ENCODE results near the gene FLT3.
"Not testable (repeated sequence)": the region's sequence is repeated elsewhere in the genome, so short reads cannot be mapped to it uniquely, and the experiment has no call there.

FLT3 gene

DNA sequence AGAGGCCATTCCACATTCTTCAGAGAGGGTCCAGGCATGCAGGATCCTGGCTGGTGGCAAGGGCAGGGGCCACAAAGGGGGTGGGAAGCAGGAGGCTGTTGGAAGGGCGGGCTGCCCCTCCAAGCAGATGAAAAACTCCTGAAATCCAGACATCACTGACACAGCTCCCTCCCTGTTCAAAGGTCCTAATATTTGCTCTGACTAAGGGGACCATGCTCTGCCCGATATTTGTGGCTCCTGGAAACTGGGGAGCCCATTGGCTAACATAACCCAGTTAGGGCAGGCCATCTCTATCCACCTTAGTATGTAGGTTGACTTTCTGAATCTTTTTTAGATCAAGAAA is 127.9 kb downstream of the FLT3 start:
- DNase-seq (ENCODE audit: low read depth), result no peak

GRCh38 chr13:27971776-27972477 is 128.4 kb downstream of the FLT3 start:
- no peak for DNase-seq (ENCODE audit: low read depth)

GRCh38 chr13:27971236-27971645 is 129.1 kb downstream of the FLT3 start:
- DNase-seq (ENCODE audit: low read depth), result no peak

DNA sequence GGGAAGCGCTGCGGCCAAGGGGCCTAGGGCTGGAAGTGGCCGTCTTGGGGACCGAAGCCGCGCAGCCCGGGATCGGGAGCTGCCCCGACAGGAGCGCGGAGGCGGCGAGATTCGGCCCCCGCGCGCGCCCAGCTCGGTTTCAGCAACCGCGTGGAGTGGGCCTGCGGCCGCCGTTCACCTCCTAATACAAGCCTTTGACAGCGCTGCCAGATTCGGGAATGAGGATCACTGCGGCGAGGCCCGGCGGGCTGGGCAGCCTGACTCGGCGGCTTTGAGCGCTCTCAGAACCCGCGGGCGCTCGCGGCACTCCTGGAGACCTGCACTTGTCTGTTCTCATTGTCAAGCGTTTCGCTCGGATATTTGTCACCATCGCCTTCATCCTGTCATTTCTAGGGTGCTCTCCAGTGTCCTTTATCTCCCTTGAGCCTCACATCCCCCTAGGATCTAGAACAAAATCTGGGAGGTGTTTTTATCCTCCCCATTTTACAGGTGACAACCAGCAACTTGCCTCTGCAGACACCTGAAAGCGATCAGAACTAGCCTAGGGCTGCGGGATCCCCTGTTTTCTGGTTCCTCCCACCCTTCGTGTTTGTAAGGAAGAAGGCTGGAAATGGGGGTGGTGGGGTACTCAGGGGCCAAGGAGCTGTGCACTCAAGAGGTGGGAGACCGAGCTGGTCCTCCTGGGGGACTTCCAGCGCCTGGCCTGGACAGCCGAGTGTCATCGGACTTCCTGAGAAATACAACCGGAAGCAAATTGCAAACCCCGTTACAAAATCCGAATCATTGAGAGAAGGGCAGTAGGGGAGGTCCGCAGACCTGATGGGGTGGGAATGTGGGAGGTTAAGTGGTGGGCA is 129.8 kb downstream of the FLT3 start:
- DNase-seq (ENCODE audit: low read depth), result no peak

- DNase-seq (ENCODE audit: low read depth), result no peak
Measured at GRCh38 chr13:27969866-27970229, 130.5 kb downstream of the FLT3 start.

DNA sequence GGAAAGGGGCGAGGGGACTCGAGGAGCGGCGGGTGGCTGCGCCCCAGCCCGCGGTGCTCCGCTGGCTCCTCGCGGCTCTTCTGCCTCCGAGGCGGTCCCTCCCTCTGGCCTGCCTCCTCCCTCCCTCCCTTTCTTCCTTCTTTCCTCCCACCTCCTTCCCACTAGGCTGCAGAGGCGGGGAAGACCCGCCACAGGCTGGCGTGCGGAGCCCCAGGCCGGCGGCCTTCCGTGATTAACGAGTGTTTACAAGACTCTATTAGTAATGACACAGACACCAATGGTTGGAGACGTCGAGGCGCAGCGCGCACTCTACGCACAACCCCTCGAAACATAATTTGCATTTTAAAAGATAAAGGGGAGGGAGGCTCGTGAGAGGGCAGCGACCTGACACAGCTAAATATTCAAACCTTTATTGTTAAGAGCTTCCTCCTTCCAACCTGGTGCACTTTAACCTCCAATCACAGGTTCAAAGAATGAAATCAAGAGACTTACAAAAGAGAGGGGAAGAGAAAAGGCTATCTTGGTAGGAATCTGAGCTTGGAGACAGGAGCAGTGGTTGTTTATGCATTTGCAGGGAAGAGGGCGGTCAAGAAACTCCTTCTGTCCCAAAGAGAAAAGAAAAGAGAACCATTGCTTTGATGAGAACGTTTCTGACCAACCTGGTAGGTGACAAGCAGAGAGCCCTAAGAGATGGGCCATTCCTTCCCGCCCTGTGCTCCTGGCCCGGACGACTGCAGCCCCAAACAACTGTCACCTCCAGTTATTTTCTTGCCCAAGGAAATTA is 131.1 kb downstream of the FLT3 start, which contains the start of gene CDX2:
CDX2 (minus strand) TSS at position 234 of the 784 bp plus-strand sequence. CDS start 309 bp downstream, outside the sequence.
- DNase-seq (ENCODE audit: low read depth), result no peak

GRCh38 chr13:27968316-27969081 is 131.9 kb downstream of the FLT3 start:
- DNase-seq (ENCODE audit: low read depth), result no peak

- DNase-seq (ENCODE audit: low read depth), result no peak
Measured at GRCh38 chr13:27967736-27968315, 132.6 kb downstream of the FLT3 start.

- DNase-seq (ENCODE audit: low read depth), result no peak
Measured at GRCh38 chr13:27967203-27967735, 133.1 kb downstream of the FLT3 start.

DNA sequence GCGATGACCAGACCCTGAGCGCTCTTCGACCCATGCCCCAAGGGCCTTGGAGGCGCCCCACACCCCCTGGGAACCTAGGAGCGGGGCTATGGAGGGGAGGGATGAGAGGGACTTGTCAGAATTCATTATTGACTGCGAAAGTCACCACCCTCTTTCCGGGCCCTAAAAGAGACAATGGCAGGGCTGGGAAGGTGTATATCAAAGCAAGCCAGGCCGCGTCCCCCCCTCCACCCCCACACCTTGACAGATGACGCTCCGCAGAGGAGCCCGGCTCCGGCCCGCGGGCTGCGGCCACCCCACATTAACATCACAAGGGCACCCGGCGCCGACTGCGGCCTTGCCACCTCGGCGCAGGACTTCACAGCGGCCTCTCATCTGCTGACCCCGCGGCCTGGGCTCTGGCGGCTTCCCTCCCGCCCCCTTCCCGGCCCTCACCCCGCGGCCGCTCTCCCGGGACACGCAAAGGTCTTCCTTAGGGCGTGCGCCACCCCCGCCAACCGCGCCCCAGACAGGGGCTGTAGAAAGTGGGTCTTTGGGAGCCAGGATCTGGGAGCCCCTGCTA is 133.7 kb downstream of the FLT3 start:
- DNase-seq (ENCODE audit: low read depth), result no peak

DNA sequence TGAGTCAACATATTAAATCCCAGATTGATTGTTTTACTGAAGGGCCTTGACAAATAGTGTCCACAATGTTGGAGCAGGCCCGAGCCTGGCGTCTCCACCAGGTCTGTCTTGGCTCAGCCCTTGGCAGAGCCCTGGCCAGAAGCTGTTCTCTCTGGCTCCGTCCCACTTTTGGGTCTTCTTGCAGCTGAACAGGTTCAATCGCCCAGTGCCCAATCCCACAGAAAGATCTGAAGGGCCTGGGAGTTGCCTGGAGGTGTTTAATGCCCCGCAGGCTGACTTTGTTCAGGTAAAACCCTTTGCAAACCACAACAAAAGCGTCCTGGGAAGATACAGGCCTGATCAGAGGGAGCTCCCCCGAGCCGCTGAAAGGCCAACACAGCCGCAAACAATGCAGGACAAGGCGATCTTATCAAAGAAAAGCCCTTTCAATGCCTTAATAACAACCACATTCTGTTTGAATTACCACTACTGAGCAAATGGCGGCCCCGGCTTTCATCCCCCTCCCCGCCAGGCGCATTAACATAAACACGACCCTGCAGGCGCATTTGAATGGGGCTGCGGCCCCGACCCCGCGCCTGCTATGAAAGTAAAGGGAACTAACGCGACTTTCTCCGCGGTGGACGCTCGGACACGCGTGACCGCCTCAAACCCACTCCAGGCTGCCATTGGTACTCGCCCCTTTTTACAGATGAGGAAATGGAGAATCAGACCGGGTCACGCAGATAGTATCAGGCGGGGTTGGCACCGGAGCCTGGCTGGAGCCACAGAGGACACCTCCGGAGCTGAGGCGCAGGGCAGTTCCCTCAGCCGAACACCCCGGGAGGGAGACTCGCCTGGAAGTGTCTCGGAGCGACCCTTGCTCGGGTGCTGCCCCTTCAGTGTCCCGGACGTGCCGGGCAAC is 134.4 kb downstream of the FLT3 start:
- DNase-seq (ENCODE audit: low read depth), result no peak

GRCh38 chr13:27965343-27965739 is 135.0 kb downstream of the FLT3 start:
- DNase-seq (ENCODE audit: low read depth), result no peak

DNA sequence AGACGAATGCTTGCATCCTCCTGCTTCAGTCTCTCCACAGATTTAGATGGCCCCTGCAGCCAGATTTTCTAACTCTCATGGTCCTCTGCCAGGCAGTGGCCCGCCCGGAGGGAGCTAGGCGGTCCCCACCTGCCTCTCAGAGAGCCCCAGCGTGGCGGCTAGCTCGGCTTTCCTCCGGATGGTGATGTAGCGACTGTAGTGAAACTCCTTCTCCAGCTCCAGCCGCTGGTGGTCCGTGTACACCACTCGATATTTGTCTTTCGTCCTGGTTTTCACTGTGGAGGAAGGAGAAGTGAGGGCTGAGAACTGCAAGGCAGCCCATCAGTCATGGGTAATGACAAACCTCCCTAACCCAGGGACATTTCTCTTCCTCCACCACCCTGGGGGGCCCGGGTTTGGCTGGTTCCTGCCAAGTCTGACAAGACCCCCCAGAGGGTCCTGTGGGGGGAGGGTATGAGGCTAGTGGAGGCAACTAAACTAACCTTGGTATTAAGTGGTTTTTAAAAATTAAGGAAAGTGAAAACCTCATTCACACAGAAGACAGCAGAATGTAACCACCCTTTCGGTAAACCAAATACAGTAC is 135.5 kb downstream of the FLT3 start:
- no peak for DNase-seq (ENCODE audit: low read depth)

GRCh38 chr13:27964206-27964605 is 136.2 kb downstream of the FLT3 start:
- not testable (repeated sequence) for DNase-seq (ENCODE audit: low read depth)

- no peak for DNase-seq (ENCODE audit: low read depth)
Measured at GRCh38 chr13:27963491-27963890, 136.9 kb downstream of the FLT3 start.

DNA sequence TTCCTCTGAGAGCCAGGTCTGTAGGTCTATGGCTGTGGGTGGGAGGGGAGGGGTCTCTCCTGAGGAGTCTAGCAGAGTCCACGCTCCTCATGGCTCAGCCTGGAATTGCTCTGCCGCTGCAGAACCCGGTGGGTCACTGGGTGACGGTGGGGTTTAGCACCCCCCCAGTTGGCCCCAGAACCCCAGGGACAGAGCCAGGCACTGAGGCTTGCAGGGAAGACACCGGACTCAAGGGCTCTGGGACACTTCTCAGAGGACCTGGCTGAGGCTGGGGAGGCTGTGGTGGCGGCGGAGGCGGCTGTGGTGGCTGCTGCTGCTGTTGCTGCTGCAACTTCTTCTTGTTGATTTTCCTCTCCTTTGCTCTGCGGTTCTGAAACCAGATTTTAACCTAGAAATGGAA is 137.4 kb downstream of the FLT3 start:
- DNase-seq (ENCODE audit: low read depth), result no peak

DNA sequence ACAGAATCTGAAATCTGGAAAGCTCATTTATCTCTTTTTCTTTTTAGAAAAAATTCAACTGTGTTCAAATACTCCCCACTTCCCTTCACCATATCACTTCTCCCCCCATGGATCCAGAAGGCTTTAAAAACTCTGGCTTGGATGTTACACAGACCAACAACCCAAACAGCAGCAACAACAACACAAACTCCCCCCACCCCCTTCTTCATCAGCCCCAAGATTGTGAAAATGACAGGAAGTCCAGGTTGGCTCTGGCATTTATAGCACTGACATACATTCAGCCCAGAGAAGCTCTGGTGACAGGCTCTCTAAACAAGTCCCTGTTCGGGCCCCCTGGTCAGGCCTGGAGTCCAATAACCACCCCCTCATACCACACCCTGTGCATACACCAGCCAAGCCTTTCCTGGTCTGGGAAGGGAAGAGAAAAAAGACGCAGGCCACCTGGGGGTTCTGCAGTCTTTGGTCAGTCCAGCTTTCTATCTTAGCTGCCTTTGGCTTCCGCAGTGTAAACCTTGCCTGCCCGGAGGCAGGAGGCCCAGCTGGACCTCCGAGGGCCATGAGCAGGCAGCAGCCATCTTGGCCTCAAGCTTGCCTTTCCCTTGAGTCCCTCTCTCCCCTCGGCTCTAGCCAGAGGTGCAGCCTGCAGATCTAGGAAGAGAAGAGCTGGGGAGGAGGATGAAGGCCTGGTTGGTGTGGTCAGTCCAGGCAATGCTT is 138.1 kb downstream of the FLT3 start:
- DNase-seq (ENCODE audit: low read depth), result no peak

DNA sequence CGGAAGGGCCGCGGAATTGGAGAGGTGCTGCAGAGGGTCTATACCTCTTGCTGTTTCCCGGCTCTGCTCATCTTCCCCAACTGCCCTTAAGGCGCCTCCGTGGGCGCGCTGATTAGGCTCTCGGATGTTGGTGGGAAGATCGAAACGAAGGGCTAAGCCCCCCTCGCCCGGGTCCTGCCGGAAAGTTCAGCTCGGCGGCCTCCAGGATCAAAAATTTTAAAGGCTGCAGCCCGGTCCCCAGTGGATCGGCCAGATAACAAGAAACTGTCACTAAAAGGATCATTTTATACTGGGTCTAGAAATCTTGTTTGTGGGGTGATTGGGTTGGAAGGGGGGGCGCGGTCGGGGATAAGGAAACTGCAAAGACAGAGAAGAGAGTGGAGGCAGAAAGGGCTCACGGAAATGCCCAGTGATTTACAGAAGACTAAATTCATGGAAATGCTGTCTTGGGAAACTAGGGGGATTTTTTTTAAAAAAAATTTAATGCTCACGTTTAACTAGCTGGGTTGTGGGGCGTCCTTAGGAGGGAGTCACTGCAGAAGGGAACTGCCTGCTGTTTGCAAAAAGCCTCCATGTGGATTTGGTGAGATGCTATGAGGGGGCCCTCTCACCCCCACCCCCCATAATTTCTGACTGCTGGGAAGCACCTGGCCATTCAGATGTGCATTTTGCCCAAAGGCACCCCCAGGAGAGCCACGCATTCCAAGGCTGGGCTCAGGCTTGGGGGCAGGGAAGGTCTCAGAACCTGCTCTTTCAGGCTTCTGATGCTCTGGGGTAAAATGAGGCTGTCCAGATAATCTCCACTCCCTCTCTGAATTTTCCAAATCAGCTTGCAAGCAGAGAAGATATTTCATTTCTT is 138.9 kb downstream of the FLT3 start:
- no peak for DNase-seq (ENCODE audit: low read depth)

Data from activated T-cell treated with anti-CD3 and anti-CD28 coated beads for 1 hour (primary cell).